ENCODE results near the gene MGA. TPM values are rescaled to one million over a fixed set of nuclear protein-coding genes. Genes with fewer than 3 reads are reported as not detected.
A peak's percentile ranks its signal among the peaks of the same experiment; 100 is the strongest.

The MGA gene
- total RNA-seq, 4 donors from 2014 or later = 53.1 to 107 (median 67.6) TPM

DNA sequence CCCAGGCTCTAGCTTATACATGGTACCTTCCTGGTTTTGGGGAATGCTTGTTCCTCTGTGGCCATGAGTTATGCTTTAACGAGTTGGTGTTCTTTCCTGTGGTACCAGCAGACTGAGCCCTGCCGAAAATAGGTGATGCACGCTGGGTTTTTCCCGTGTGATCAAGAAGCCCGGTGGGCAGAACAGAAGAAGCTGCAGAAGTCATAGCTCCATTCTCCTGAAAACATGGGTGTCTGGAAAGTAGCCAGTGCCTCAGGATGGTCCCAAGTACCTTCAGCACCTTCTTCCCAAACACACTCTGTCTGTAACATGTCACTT lies 139.2 kb downstream of the MGA start:
- peak overlapping the region; percentile 63 to 81 (median 73) for H3K27ac ChIP-seq

DNA sequence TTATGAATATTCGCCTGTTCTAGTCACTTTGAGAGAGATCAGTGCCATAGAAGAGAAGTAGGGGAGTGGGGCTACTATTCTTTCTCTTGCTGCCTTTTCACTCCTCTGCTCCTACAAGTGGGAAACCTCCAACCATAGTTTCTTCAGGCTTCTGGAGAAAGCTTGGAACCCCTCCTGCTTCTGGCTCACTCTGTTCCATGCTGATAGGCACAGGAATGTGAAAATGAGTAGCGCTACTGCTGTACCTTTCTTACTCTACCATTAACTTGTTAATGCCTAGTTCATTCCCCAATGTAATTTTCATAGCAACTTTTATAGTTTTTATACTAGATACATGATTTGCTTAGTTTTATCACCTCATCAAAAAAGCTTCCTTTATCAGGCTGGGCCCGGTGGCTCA lies 141.0 kb downstream of the MGA start:
- Histone ChIP-seq H3K27ac (peak overlapping the region; percentile 42 to 73 (median 48)), H3K4me3 (replicated peaks in 1 of 3) (no peak overlapping the region), H3K27me3 (no peaks in the 10 kb centered on the region), H3K4me1 (peaks cover 83 to 87% of the 10 kb centered on the region in 2 donors), H3K36me3 (no peaks in the 10 kb centered on the region), H3K9me3 (no peaks in the 10 kb centered on the region)
- no peak for TF ChIP-seq POLR2A (IDR thresholded peaks at IDR 0.05)
- TF ChIP-seq, protein P1, sequence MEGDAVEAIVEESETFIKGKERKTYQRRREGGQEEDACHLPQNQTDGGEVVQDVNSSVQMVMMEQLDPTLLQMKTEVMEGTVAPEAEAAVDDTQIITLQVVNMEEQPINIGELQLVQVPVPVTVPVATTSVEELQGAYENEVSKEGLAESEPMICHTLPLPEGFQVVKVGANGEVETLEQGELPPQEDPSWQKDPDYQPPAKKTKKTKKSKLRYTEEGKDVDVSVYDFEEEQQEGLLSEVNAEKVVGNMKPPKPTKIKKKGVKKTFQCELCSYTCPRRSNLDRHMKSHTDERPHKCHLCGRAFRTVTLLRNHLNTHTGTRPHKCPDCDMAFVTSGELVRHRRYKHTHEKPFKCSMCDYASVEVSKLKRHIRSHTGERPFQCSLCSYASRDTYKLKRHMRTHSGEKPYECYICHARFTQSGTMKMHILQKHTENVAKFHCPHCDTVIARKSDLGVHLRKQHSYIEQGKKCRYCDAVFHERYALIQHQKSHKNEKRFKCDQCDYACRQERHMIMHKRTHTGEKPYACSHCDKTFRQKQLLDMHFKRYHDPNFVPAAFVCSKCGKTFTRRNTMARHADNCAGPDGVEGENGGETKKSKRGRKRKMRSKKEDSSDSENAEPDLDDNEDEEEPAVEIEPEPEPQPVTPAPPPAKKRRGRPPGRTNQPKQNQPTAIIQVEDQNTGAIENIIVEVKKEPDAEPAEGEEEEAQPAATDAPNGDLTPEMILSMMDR (IDR thresholded peaks at IDR 0.05) = no peak
- 25 to 50% methylated on average over 3 of the region's 3 CpGs for WGBS, 2 donors
- peak; percentile 67 for DNase-seq
- intact Hi-C loops (cut with DNase I) = no loop called here

More for the DNA sequence above, 139.2 kb downstream of the MGA start:
- Histone ChIP-seq H3K27me3 (no peaks in the 10 kb centered on the region), H3K36me3 (no peaks in the 10 kb centered on the region), H3K4me3 (replicated peaks in 1 of 3) (no peak overlapping the region), H3K4me1 (peaks cover 73 to 76% of the 10 kb centered on the region in 2 donors), H3K9me3 (no peaks in the 10 kb centered on the region)
- no peak for DNase-seq
- TF ChIP-seq, protein P1 (IDR thresholded peaks at IDR 0.05) = no peak
- no peak for TF ChIP-seq POLR2A (IDR thresholded peaks at IDR 0.05)
- intact Hi-C loops (cut with DNase I) = no loop called here
- 40 to 55% methylated on average over 5 of the region's 5 CpGs for WGBS, 2 donors

DNA sequence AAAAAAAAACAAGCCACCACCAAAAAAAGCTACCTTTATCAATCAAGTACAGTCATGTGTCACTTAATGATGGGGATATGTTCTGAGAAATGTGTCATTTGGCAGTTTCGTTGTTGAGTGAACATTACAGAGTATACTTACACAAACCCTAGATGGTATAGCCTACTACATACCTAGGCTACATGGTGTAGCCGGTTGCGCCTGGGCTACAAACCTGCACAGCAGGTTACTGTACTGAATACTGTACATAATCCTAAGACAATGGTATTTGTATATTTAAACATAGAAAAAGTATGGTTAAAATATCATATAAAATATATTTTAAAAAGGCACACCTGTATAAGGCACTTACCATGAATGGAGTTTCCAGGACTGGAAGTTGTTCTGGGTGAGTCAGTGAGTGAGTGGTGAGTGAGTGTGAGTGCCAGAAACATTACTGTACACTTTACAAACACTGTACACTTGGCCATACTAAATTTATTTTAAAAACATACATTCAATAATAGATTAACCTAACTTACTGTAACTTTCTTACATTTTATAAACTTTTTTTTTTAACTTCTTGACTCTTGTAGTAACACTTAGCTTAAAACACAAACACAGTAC lies 141.7 kb downstream of the MGA start:
- Histone ChIP-seq H3K36me3 (no peaks in the 10 kb centered on the region), H3K27me3 (no peaks in the 10 kb centered on the region), H3K4me1 (peaks cover 83 to 87% of the 10 kb centered on the region in 2 donors), H3K9me3 (no peaks in the 10 kb centered on the region), H3K27ac (peak overlapping the region; percentile 38 to 79 (median 42)), H3K4me3 (replicated peaks in 1 of 3) (no peak overlapping the region)
- TF ChIP-seq, protein P1 (IDR thresholded peaks at IDR 0.05) = no peak
- no peak for TF ChIP-seq POLR2A (IDR thresholded peaks at IDR 0.05)
- intact Hi-C loops (cut with DNase I) = no loop called here
- no peak for DNase-seq
- 85 to 88% methylated on average over 3 of the region's 3 CpGs for WGBS, 2 donors

DNA sequence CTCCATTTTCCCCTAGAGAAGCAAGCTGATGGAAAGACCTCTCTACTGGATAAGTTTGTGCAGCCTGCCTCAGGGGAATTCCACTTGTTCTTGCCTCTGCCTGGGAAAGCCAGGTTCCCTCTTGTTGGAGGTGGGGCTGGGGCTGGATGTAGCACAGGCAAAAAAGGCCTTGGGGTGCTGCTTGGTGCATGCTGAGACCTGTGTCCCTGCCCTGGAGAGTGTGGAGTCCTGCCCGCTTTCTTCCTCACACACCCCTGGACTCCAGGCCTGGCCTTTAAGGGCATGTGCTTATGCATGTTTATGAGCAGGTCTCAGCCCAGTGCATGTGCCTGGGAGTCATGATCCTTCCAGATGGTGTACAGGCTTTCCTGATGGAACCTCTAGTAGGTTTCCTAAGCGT lies 144.2 kb downstream of the MGA start:
- Histone ChIP-seq H3K4me3 (replicated peaks in 1 of 3) (no peak overlapping the region), H3K4me1 (peaks cover 63 to 66% of the 10 kb centered on the region in 2 donors), H3K36me3 (no peaks in the 10 kb centered on the region), H3K27me3 (no peaks in the 10 kb centered on the region), H3K9me3 (no peaks in the 10 kb centered on the region), H3K27ac (peak overlapping the region; percentile 70 to 79 (median 79))
- DNase-seq = peak; percentile 55 to 58
- TF ChIP-seq, protein P1 (IDR thresholded peaks at IDR 0.05) = no peak
- no peak for TF ChIP-seq POLR2A (IDR thresholded peaks at IDR 0.05)
- intact Hi-C loops (cut with DNase I) = no loop called here
- 58 to 86% methylated on average over 2 of the region's 2 CpGs for WGBS, 2 donors

DNA sequence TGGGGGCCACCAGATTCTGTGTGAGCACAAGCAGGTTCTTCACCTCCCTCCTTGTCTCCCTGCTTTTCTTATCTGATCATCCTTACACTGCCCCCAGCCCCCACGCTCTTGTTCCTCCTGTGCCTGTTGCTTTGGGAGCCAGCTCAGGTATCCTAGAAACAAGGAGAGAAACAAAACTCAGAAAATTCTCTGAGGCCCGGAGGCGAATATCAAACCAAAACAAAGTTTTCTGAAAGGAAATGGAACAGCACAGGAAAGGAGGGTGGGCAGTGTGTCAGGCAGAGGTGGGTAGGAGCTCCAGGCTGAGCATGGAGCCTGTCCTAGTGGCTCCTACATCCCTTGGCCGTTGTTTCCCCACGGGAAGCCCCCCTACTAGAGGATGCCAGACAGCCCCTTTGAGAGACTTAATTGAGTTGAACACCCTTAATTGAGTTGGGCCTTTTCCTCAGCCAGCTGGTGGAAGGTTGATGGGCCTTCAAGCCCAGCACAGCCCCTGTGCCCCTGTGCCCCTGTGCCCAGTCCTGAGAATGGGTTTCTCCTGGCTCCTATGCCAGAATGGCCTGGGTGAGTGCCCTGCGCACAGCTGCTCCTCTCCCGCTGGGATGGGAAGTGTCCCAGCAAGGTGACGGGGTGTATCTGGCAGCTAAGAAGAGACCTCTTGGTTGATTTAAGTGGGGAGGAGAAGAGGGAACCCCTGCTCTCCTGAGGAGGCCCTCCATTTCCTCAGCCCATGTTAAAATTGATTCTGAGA lies 144.9 kb downstream of the MGA start:
- H3K27me3 ChIP-seq = no peaks in the 10 kb centered on the region
- no peak overlapping the region for H3K4me3 ChIP-seq (replicated peaks in 1 of 3)
- 29 to 40% methylated on average over 7 of the region's 8 CpGs for WGBS, 2 donors
- intact Hi-C loops (cut with DNase I) = no loop called here
- no peak for TF ChIP-seq POLR2A (IDR thresholded peaks at IDR 0.05)
- TF ChIP-seq, protein P1 (IDR thresholded peaks at IDR 0.05) = no peak
- peak overlapping the region; percentile 70 to 79 (median 79) for H3K27ac ChIP-seq
- peak; percentile 40 to 70 for DNase-seq
- H3K9me3 ChIP-seq = no peaks in the 10 kb centered on the region
- peaks cover 55 to 59% of the 10 kb centered on the region in 2 donors for H3K4me1 ChIP-seq
- H3K36me3 ChIP-seq = no peaks in the 10 kb centered on the region
